OCI-LY3 (cell line): ENCODE results near the gene PCGF2.
A peak's percentile ranks its signal among the peaks of the same experiment; 100 is the strongest.

Source experiments
- H2AFZ ChIP-seq: fragments of 200-600, 300-600 bp; shearing (Covaris generic); 2 replicates; pipeline ENCODE4 v1.6.0; 2014; ENCODE audit warnings: antibody characterized with exemption, low read depth, low read length
- H3K27ac ChIP-seq: fragments of 200-600, 300-600 bp; sonication (generic); 2 replicates; pipeline ENCODE4 v1.5.1; 2014; ENCODE audit warnings: mild to moderate bottlenecking, low read length, moderate library complexity, mixed read lengths
- H3K27me3 ChIP-seq: fragments of 200-600, 300-600 bp; sonication (generic); 2 replicates; pipeline ENCODE4 v1.6.1; 2014; ENCODE audit warnings: low read depth, low read length, mixed read lengths
- H3K36me3 ChIP-seq: fragments of 200-600, 300-600 bp; sonication (generic); replicated peaks from 2 replicates; pipeline ENCODE3; 2014; ENCODE audit warnings: low read depth, low read length, mixed read lengths
- H3K4me1 ChIP-seq: fragments of 300-600, 200-600 bp; sonication (generic); 2 replicates; pipeline ENCODE4 v1.6.1; 2014; ENCODE audit warnings: low read length, mixed read lengths
- H3K4me2 ChIP-seq: fragments of 200-600, 300-600 bp; sonication (generic); 2 replicates; pipeline ENCODE4 v1.6.1; 2014; ENCODE audit warnings: low read length, mixed read lengths
- H3K4me3 ChIP-seq: fragments of 300-600, 200-600 bp; sonication (generic); 2 replicates; pipeline ENCODE4 v1.5.1; 2014; ENCODE audit warnings: antibody characterized with exemption, mild to moderate bottlenecking, low read length, moderate library complexity
- H3K79me2 ChIP-seq: fragments of 300-600, 200-600 bp; shearing (Covaris generic); 2 replicates; pipeline ENCODE4 v1.6.1; 2014; ENCODE audit warnings: mild to moderate bottlenecking, low read length, mixed read lengths
- H3K9ac ChIP-seq: fragments of 300-600, 200-600 bp; shearing (Covaris generic); 2 replicates; pipeline ENCODE4 v1.6.0; 2014; ENCODE audit warnings: mild to moderate bottlenecking, low read length, moderate library complexity
- H3K9me3 ChIP-seq: fragments of 200-600, 300-600 bp; shearing (Covaris generic); 2 replicates; pipeline ENCODE4 v1.6.1; 2014; ENCODE audit warnings: low read length, mixed read lengths; ENCODE audit not compliant: insufficient read depth
- H4K20me1 ChIP-seq: fragments of 200-600, 300-600 bp; sonication (generic); 2 replicates; pipeline ENCODE4 v1.6.1; 2016; ENCODE audit warnings: low read length, mixed read lengths; ENCODE audit not compliant: insufficient read depth
- CTCF ChIP-seq: fragments of 200-600, 300-600 bp; sonication (generic); IDR thresholded peaks from 2 replicates; pipeline ENCODE4 v1.5.1; 2014; ENCODE audit warnings: antibody characterized with exemption, low read length, low read depth
- EZH2phosphoT487 ChIP-seq: fragments of 200-600 bp; shearing (Covaris generic); IDR thresholded peaks from 2 replicates; pipeline ENCODE4 v1.6.1; 2018; ENCODE audit warnings: antibody characterized with exemption, mixed run types, low read depth

PCGF2 gene

GRCh38 chr17:38707678-38708351, 40.3 kb downstream of the PCGF2 start:
- Histone ChIP-seq H3K27me3 (no peaks in the 10 kb centered on the region), H3K9me3 (no peaks in the 10 kb centered on the region), H2AFZ (no peak overlapping the region), H3K79me2 (peaks cover 72% of the 10 kb centered on the region), H3K4me1 (peaks cover 9% of the 10 kb centered on the region), H3K27ac (no peak overlapping the region), H3K4me2 (no peak overlapping the region), H3K4me3 (no peak overlapping the region), H4K20me1 (peaks cover 24% of the 10 kb centered on the region), H3K36me3 (peaks cover 46% of the 10 kb centered on the region), H3K9ac (no peak overlapping the region)
- TF ChIP-seq EZH2phosphoT487, result no peak
- no peak for TF ChIP-seq CTCF

GRCh38 chr17:38706505-38707216, 41.5 kb downstream of the PCGF2 start:
- peaks cover 35% of the 10 kb centered on the region for H3K36me3 ChIP-seq
- no peaks in the 10 kb centered on the region for H3K27me3 ChIP-seq
- H3K27ac ChIP-seq, result peak overlapping the region; percentile 81
- no peaks in the 10 kb centered on the region for H3K9me3 ChIP-seq
- peak overlapping the region; percentile 94 for H3K4me2 ChIP-seq
- peaks cover 11% of the 10 kb centered on the region for H3K4me1 ChIP-seq
- H2AFZ ChIP-seq, result no peak overlapping the region
- peak overlapping the region; percentile 96 for H3K4me3 ChIP-seq
- H3K9ac ChIP-seq, result peak overlapping the region; percentile 99
- H4K20me1 ChIP-seq, result peaks cover 24% of the 10 kb centered on the region
- no peak for TF ChIP-seq EZH2phosphoT487
- peaks cover 75% of the 10 kb centered on the region for H3K79me2 ChIP-seq

GRCh38 chr17:38705803-38706504, 42.2 kb downstream of the PCGF2 start:
- Histone ChIP-seq H3K27ac (peak overlapping the region; percentile 81), H3K36me3 (peaks cover 33% of the 10 kb centered on the region), H3K79me2 (peaks cover 75% of the 10 kb centered on the region), H3K9ac (peak overlapping the region; percentile 99), H3K4me1 (peaks cover 17% of the 10 kb centered on the region), H3K9me3 (no peaks in the 10 kb centered on the region), H3K4me2 (peak overlapping the region; percentile 94), H2AFZ (no peak overlapping the region), H3K4me3 (peak overlapping the region; percentile 96), H4K20me1 (peaks cover 24% of the 10 kb centered on the region), H3K27me3 (no peaks in the 10 kb centered on the region)
- no peak for TF ChIP-seq EZH2phosphoT487
- TF ChIP-seq CTCF, result no peak

GRCh38 chr17:38705523-38705802, 42.7 kb downstream of the PCGF2 start:
- TF ChIP-seq CTCF (no peak), EZH2phosphoT487 (no peak)
- Histone ChIP-seq H3K4me1 (peaks cover 21% of the 10 kb centered on the region), H2AFZ (no peak overlapping the region), H3K79me2 (peaks cover 75% of the 10 kb centered on the region), H3K27ac (peak overlapping the region; percentile 81), H3K4me3 (peak overlapping the region; percentile 96), H3K9me3 (no peaks in the 10 kb centered on the region), H4K20me1 (peaks cover 20% of the 10 kb centered on the region), H3K4me2 (peak overlapping the region; percentile 94), H3K27me3 (no peaks in the 10 kb centered on the region), H3K36me3 (peaks cover 28% of the 10 kb centered on the region), H3K9ac (peak overlapping the region; percentile 99)
